ENCODE data around the gene SLC4A2.

The SLC4A2 gene

DNA sequence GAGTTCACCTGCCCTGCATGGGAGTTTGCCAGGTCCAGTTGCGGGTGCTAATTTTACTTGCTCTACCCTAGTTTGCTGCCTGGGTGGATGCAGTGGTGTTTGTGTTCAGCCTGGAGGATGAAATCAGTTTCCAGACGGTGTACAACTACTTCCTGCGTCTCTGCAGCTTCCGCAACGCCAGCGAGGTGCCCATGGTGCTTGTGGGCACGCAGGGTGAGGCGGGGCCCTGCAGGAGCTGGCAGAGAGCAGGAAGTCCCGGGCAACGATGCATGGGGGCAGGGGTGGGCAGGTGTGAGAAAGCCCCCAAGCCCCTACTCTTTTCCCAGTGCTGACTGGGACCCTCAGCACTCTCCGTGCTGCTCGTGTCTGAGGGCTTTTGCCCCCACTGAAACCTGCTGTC is 58.2 kb downstream of the SLC4A2 start:
- FAIRE-seq = no peak

GRCh38 chr7:151118108-151119054 is 59.0 kb downstream of the SLC4A2 start:
- FAIRE-seq = no peak

DNA sequence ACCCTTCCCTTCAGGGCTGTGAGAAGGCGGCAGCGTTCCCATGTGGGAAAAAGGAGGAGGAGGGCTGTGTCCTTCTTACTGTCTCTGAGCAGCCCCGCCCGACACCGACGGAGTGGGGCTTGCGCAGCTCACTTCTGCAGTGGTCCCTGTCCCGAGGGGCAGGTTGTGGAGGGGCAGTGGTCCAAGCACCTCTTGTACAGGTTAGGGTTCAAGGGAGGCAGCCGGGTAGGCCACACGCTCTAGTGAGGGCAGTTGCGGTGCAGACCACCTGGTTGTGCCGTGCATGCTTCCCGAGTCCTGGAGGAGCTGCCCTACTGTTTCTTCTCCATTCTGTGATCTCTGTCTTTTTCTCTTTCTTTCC is 59.6 kb downstream of the SLC4A2 start:
- FAIRE-seq = no peak

DNA sequence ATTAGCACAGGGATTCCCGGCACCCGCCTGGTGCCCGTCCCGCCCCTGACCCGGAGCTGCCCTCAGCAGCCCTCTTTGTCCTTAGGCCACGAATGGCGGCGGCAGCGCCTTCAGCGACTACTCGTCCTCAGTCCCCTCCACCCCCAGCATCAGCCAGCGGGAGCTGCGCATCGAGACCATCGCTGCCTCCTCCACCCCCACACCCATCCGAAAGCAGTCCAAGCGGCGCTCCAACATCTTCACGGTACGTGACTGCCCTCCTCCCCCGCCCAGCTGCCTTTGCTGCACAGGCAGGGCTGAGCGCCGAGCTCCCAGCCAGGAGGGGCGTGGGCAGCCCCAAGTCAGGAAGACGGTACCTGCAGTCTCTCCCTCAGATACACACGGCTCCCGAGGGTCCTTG is 60.5 kb downstream of the SLC4A2 start:
- no peak for FAIRE-seq

- no peak for FAIRE-seq
Observed at GRCh38 chr7:151120896-151121295, 61.5 kb downstream of the SLC4A2 start.

GRCh38 chr7:151121380-151122170 is 62.2 kb downstream of the SLC4A2 start:
- no peak for FAIRE-seq

GRCh38 chr7:151122276-151122675 is 62.9 kb downstream of the SLC4A2 start:
- no peak for FAIRE-seq

DNA sequence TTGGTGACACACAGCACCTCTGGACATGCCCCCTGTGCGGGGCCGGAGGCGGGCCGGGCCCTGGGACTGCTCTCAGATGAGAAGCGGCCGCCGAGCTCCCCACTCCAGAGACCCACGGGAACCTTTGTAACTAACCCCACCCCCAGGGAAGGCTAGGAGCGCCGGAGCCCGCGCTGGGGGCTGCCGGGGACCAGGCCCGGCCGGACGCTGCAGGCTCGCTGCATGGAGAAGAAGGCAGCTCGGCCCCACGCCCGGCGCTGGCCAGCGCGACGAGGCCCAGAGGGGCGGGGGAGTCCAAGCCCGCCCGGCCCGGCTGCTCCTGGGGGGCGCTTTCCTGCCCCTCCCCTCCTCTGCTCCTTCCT is 63.4 kb downstream of the SLC4A2 start:
- FAIRE-seq = no peak

DNA sequence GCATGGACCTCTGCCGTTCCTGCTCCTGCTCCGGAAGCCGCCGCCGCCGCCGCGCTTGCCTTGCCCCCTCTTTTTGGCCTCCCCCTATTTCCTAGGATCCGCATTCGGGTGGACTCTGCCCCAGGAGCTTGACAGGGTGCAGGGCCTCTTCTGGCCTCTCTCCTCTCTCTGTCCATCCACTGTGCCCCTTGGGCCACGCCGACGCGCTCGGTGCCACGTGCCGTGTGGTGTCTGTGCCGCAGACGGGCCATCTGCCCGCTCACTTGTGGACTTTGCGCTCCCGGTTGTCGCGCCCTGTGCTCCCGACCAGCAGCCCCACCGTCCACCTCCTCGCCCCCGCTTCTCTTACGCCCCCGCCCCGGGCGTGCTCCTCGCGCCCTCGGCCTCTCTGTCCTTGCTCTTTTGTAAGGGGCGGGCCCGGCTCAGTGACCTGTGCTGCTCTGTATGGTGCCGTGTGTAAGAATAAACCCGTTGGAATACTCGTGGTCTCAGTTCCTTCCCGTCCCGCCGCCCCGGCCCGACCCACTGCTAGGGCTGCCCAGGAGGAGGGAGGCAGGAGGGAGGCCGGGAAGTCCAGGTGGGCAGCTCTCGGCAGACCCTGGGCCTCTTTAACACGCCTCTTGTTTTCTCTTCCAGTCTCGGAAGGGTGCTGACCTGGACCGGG is 63.9 kb downstream of the SLC4A2 start:
- FAIRE-seq = no peak

DNA sequence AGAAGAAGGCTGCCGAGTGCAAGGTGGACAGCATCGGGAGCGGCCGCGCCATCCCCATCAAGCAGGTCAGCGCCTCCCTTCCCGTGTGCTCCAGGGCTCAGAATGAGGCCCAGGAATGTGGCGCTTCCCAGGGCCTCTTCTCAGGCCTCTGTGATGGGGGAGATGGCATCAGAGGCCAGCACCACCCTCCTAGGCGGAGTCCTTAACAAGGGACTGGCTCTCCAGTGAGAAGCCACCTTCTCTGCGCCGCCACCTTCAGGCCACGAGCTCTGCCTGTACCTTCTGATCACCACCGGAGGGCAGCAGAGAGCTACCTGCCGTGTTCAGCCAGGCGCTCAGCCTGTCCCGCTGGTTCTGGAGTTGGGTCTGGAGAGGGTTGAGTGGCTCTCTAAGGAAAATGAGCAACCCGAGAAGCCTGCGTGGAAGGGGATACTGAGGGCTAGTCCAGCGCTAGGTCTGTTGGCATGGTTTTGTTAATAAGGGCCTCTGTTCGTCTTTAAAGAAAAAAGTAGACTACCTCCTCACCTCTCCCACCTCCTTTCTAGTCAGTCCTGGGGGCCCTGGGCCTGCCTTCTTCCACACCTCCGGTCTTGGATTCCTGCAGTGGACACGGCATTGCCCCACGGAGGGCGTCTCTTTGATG is 64.6 kb downstream of the SLC4A2 start:
- no peak for FAIRE-seq

GRCh38 chr7:151124481-151124880 is 65.1 kb downstream of the SLC4A2 start:
- FAIRE-seq = no peak

DNA sequence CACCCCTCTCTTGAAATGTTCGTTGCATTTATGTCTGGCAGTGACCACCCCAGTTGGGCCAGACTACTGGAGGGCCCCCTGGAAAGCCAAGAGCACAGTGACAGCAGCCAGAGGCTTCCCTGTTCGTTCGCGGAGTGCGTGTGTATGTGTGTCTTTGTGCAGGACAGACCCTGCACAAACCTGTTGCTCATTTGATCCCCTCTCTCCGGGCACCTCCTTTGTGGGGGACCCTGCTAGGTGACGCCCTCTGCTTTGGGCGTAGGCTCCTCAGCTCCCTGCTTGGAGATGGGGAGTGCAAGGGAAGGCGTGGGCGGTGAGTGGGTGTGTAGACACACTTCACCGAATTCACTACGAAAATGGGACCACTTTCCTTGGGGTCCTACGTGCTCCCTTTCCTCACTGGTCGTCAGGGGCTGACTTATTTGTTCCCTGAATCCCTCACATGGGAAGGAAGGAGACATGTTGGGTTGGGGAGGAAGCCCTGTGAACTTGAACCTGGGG is 65.6 kb downstream of the SLC4A2 start:
- no peak for FAIRE-seq

GRCh38 chr7:151125470-151125845 is 66.1 kb downstream of the SLC4A2 start:
- FAIRE-seq = no peak

GRCh38 chr7:151125846-151126481 is 66.6 kb downstream of the SLC4A2 start:
- FAIRE-seq = no peak
